ENCODE data around the gene UBXN10.

Gene UBXN10

GRCh38 chr1:20151906-20152598 lies 33.8 kb upstream of the UBXN10 start:
- peak; percentile 58 for DNase-seq (ENCODE audit: low read depth, low spot score)

GRCh38 chr1:20152599-20152930 lies 33.3 kb upstream of the UBXN10 start:
- no peak for DNase-seq (ENCODE audit: low read depth, low spot score)

GRCh38 chr1:20153000-20153418 lies 32.9 kb upstream of the UBXN10 start:
- no peak for DNase-seq (ENCODE audit: low read depth, low spot score)

GRCh38 chr1:20154301-20154831 lies 31.5 kb upstream of the UBXN10 start:
- no peak for DNase-seq (ENCODE audit: low read depth, low spot score)

- DNase-seq (ENCODE audit: low read depth, low spot score) = no peak
Observed at GRCh38 chr1:20158358-20159070, 27.4 kb upstream of the UBXN10 start.

- DNase-seq (ENCODE audit: low read depth, low spot score) = no peak
Observed at GRCh38 chr1:20160034-20160433, 25.9 kb upstream of the UBXN10 start.

GRCh38 chr1:20164694-20165202 lies 21.1 kb upstream of the UBXN10 start:
- DNase-seq (ENCODE audit: low read depth, low spot score) = no peak

- DNase-seq (ENCODE audit: low read depth, low spot score) = no peak
Observed at GRCh38 chr1:20165522-20165951, 20.4 kb upstream of the UBXN10 start.

- no peak for DNase-seq (ENCODE audit: low read depth, low spot score)
Observed at GRCh38 chr1:20166051-20166450, 19.8 kb upstream of the UBXN10 start.

GRCh38 chr1:20167126-20167525 lies 18.8 kb upstream of the UBXN10 start:
- DNase-seq (ENCODE audit: low read depth, low spot score) = no peak

- no peak for DNase-seq (ENCODE audit: low read depth, low spot score)
Observed at GRCh38 chr1:20168564-20169491, 17.1 kb upstream of the UBXN10 start.

GRCh38 chr1:20169932-20170331 lies 16.0 kb upstream of the UBXN10 start:
- DNase-seq (ENCODE audit: low read depth, low spot score) = no peak

GRCh38 chr1:20172033-20172590 lies 13.8 kb upstream of the UBXN10 start:
- no peak for DNase-seq (ENCODE audit: low read depth, low spot score)

GRCh38 chr1:20174937-20175666 lies 10.8 kb upstream of the UBXN10 start:
- DNase-seq (ENCODE audit: low read depth, low spot score) = no peak

- DNase-seq (ENCODE audit: low read depth, low spot score) = no peak
Observed at GRCh38 chr1:20178634-20179370, 7.1 kb upstream of the UBXN10 start.

GRCh38 chr1:20179371-20180128 lies 6.3 kb upstream of the UBXN10 start:
- DNase-seq (ENCODE audit: low read depth, low spot score) = no peak

- DNase-seq (ENCODE audit: low read depth, low spot score) = no peak
Observed at GRCh38 chr1:20180129-20180843, 5.6 kb upstream of the UBXN10 start.

GRCh38 chr1:20180844-20181207 lies 5.1 kb upstream of the UBXN10 start:
- no peak for DNase-seq (ENCODE audit: low read depth, low spot score)

GRCh38 chr1:20182415-20182814 lies 3.5 kb upstream of the UBXN10 start:
- DNase-seq (ENCODE audit: low read depth, low spot score) = no peak

Measured in activated naive CD8-positive, alpha-beta T cell treated with anti-CD3 and anti-CD28 coated beads, Interleukin-2, amount 50 U/mL, for 16 hours (primary cell).